ENCODE data around the gene VTN. TPM values are rescaled to one million over a fixed set of nuclear protein-coding genes. Genes with fewer than 3 reads are reported as not detected.

The VTN gene
- total RNA-seq, 6 donors from 2014 or later, result 0.67 to 6.4 (median 2.3) TPM; not detected in 1

DNA sequence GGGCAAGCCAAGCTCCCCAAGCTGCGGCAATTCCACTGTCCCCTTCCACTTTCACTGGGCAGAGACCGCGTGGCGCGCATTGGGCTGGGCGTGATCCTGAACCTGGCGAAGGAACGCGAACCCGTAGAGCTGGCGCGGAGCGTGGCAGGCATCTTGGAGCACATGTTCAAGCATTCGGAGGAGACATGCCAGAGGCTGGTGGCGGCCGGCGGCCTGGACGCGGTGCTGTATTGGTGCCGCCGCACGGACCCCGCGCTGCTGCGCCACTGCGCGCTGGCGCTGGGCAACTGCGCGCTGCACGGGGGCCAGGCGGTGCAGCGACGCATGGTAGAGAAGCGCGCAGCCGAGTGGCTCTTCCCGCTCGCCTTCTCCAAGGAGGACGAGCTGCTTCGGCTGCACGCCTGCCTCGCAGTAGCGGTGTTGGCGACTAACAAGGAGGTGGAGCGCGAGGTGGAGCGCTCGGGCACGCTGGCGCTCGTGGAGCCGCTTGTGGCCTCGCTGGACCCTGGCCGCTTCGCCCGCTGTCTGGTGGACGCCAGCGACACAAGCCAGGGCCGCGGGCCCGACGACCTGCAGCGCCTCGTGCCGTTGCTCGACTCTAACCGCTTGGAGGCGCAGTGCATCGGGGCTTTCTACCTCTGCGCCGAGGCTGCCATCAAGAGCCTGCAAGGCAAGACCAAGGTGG is 11.2 kb upstream of the VTN start:
- Histone ChIP-seq H3K27ac (peak overlapping the region in 3 of 4 donors; percentile 32 to 46 (median 38)), H3K4me3 (peak overlapping the region in 3 of 4 donors; percentile 27 to 37 (median 36)), H3K9me3 (no peaks in the 10 kb centered on the region), H3K27me3 (no peaks in the 10 kb centered on the region), H3K36me3 (no peaks in the 10 kb centered on the region), H3K4me1 (peaks cover 20 to 44% (median 34%) of the 10 kb centered on the region in 4 donors)
- ATAC-seq (ENCODE audit: low FRiP score in 2 of 2), result peak; percentile 8 to 45
- peak; percentile 69 to 88 for DNase-seq
- TF ChIP-seq, protein P1, sequence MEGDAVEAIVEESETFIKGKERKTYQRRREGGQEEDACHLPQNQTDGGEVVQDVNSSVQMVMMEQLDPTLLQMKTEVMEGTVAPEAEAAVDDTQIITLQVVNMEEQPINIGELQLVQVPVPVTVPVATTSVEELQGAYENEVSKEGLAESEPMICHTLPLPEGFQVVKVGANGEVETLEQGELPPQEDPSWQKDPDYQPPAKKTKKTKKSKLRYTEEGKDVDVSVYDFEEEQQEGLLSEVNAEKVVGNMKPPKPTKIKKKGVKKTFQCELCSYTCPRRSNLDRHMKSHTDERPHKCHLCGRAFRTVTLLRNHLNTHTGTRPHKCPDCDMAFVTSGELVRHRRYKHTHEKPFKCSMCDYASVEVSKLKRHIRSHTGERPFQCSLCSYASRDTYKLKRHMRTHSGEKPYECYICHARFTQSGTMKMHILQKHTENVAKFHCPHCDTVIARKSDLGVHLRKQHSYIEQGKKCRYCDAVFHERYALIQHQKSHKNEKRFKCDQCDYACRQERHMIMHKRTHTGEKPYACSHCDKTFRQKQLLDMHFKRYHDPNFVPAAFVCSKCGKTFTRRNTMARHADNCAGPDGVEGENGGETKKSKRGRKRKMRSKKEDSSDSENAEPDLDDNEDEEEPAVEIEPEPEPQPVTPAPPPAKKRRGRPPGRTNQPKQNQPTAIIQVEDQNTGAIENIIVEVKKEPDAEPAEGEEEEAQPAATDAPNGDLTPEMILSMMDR (IDR thresholded peaks at IDR 0.05), result peak in 3 of 6 experiments; percentile 18 to 43 (median 34)
- no peak for TF ChIP-seq POLR2AphosphoS5 (IDR thresholded peaks at IDR 0.05)
- WGBS, 2 donors, result 42% methylated on average over 26 to 54 of the region's 72 CpGs

DNA sequence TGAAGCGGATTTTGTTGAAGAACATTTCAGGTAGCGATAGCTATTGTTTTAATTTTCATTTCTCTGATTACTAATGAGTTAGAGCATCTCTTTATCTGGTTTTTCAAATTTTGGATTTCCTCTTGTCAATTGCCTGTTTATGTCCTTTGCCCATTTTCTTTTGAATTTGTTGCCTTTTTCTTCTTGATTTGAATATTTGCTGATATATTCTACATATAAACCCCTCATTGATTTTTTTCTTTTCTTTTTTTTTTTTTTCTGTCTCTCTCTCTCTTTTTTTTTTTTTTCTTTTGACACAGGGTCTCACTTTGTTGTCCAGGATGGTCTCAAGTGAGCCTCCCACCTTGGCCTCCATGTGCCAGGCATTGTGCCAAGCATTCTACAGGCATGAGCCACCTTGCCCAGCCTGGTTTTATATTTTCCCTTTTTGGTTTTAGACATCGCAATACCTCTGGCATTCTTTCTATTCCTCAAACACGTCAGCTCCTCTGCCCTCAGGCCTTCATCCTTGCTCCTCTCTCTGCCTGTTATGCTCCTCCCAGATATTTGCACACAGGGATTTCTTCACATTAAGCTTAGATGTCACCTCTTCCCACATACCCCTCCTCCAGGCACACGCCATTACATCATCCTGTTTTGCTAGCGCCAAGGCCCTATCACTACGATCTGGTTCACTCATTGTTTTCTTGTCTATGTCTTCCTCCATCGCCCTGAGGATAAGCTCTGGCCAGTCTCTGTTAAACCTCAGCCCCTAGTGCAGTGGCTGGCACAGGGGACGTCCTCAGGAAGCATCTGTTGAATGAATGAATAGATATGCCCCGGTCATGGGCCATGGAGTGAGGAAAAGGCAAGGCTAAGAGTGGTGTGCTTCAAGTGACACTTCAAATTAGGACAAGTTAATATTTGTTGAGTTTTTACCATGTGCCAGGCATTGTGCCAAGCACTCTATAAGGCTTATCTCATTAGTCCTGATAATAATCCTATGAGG is 10.0 kb upstream of the VTN start:
- peak in 1 of 2 donors; percentile 28 for DNase-seq
- H3K4me3 ChIP-seq, result peak overlapping the region in 1 of 4 donors; percentile 37
- 44 to 47% methylated on average over 10 of the region's 10 CpGs for WGBS, 2 donors

DNA sequence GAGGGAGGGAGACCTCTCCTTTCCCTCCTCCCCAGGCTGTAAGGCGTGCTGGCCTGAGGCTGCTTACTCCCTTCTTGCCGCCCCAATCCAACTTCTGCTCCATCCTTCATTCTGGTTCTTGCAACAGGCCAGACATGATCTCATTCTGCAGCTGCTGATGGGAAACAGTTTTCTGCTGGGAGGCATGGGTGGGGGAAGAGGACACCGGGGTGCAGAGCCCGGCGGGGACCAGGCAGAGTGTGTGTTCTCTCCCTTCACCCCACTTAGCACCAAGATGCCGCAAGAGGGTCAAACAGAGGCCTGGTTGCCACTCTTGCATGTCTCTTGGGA is 2.8 kb upstream of the VTN start:
- ATAC-seq (ENCODE audit: low FRiP score in 2 of 2), result no peak
- no peak for TF ChIP-seq POLR2AphosphoS5 (IDR thresholded peaks at IDR 0.05)
- TF ChIP-seq EP300 (IDR thresholded peaks at IDR 0.05), result no peak
- TF ChIP-seq POLR2A (IDR thresholded peaks at IDR 0.05), result no peak
- TF ChIP-seq, protein P1 (IDR thresholded peaks at IDR 0.05), result no peak
- DNase-seq, result no peak
- no peaks in the 10 kb centered on the region for H3K9me3 ChIP-seq
- H3K27me3 ChIP-seq, result peaks cover 0 to 8% (median 0%) of the 10 kb centered on the region in 4 donors
- H3K4me1 ChIP-seq, result peaks cover 21 to 36% (median 32%) of the 10 kb centered on the region in 4 donors
- no peak overlapping the region for H3K27ac ChIP-seq
- 83 to 96% methylated on average over 6 of the region's 6 CpGs for WGBS, 2 donors
- H3K36me3 ChIP-seq, result no peaks in the 10 kb centered on the region
- peak overlapping the region in 2 of 4 donors; percentile 52 to 63 for H3K4me3 ChIP-seq

More for the DNA sequence above, 10.0 kb upstream of the VTN start:
- Histone ChIP-seq H3K4me1 (peaks cover 17 to 36% (median 27%) of the 10 kb centered on the region in 4 donors), H3K27me3 (no peaks in the 10 kb centered on the region), H3K9me3 (no peaks in the 10 kb centered on the region), H3K36me3 (no peaks in the 10 kb centered on the region), H3K27ac (peak overlapping the region in 3 of 4 donors; percentile 32 to 46 (median 38))
- ATAC-seq (ENCODE audit: low FRiP score in 2 of 2), result peak; percentile 9 to 47
- no peak for TF ChIP-seq POLR2A (IDR thresholded peaks at IDR 0.05)
- TF ChIP-seq, protein P1 (IDR thresholded peaks at IDR 0.05), result no peak
- TF ChIP-seq EP300 (IDR thresholded peaks at IDR 0.05), result no peak
- peak in 1 of 2 donors; percentile 40 for TF ChIP-seq POLR2AphosphoS5 (IDR thresholded peaks at IDR 0.05)

DNA sequence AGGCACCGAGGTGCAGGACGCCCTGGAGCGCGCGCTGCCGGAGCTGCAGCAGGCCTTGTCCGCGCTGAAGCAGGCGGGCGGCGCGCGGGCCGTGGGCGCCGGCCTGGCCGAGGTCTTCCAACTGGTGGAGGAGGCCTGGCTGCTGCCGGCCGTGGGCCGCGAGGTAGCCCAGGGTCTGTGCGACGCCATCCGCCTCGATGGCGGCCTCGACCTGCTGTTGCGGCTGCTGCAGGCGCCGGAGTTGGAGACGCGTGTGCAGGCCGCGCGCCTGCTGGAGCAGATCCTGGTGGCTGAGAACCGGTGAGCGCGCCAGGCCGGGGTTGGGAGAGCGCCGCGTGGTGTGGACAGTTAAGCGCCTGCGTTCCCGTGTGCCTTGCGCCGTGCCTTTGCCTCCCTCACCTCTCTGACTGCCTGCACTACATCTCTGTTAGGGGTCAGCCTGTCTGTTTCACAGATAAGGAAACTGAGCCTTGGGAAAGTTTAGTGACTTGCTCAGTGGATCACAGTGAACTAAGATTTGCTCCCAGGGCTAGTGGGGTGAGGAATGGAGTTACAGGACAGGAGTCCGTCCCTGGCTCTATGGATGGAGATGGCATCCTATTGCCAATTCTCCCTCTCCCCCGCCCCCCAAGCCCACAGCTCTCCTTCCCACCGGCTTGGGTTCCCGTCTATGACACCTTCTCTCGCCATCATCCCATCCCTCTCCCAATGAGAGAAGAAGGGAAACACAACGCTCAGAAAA is 2.3 kb upstream of the VTN start:
- H3K9me3 ChIP-seq, result no peaks in the 10 kb centered on the region
- peaks cover 21 to 36% (median 32%) of the 10 kb centered on the region in 4 donors for H3K4me1 ChIP-seq
- peak in 1 of 2 donors; percentile 90 for DNase-seq
- peak overlapping the region; percentile 1 to 67 (median 56) for H3K27ac ChIP-seq
- H3K4me3 ChIP-seq, result peak overlapping the region in 3 of 4 donors; percentile 52 to 63 (median 55)
- H3K27me3 ChIP-seq, result peaks cover 0 to 8% (median 0%) of the 10 kb centered on the region in 4 donors
- TF ChIP-seq POLR2A (IDR thresholded peaks at IDR 0.05), result no peak
- TF ChIP-seq POLR2AphosphoS5 (IDR thresholded peaks at IDR 0.05), result no peak
- TF ChIP-seq EP300 (IDR thresholded peaks at IDR 0.05), result no peak
- TF ChIP-seq, protein P1 (IDR thresholded peaks at IDR 0.05), result no peak
- H3K36me3 ChIP-seq, result no peaks in the 10 kb centered on the region
- ATAC-seq (ENCODE audit: low FRiP score in 2 of 2), result peak in 1 of 2 donors; percentile 5
- 16 to 17% methylated on average over 35 of the region's 53 CpGs for WGBS, 2 donors

Measured in upper lobe of left lung (tissue), 6 donors.